Melanocyte of skin (primary cell): ENCODE results near the gene RELA. TPM values are rescaled to one million over a fixed set of nuclear protein-coding genes. Genes with fewer than 3 reads are reported as not detected.

Experiments used
- small RNA-seq, 2 donors: library from RNA; depleted of rRNA; stranded (forward); fragments of <200 nt; gene quantifications; one replicate each; pipeline ENCODE3, GENCODE V24; 2012
- total RNA-seq, 2 donors: library from RNA; depleted of rRNA; stranded (reverse); fragments of >200 nt; gene quantifications; 2 replicates each; pipeline ENCODE4 v1.2.3, GENCODE V29; 2012

Gene RELA
- total RNA-seq: 10 to 100 TPM; 27.3 to 35.8 TPM

GRCh38 chr11:65662799-65663638 lies at the start of gene RELA:
Gene RELA (minus strand): TSS chr11:65662916. CDS start chr11:65662832, 84 bp downstream.

GRCh38 chr11:65711785-65712632 lies 49.3 kb upstream of the RELA start, which contains the start of gene KAT5:
Gene KAT5 (plus strand): TSS chr11:65712252. CDS start chr11:65712268, 16 bp downstream.

GRCh38 chr11:65637794-65638419 lies 24.8 kb downstream of the RELA start, which contains the start of gene SIPA1:
Gene SIPA1 (plus strand): TSS chr11:65638101. CDS start chr11:65640922, 2,821 bp downstream.

GRCh38 chr11:65615229-65615949 lies 47.3 kb downstream of the RELA start, which contains the start of gene PCNX3:
Gene PCNX3 (plus strand): TSS chr11:65615776. CDS start chr11:65616312, 536 bp downstream.

Small RNA genes within 50 kb of the gene (small RNA-seq; reads per million reads assigned to genes)
- gene MIR4489 (0.35 to 0.43 reads per million in 2 donors), gene MIR4690 (0.17 to 0.35 reads per million in 2 donors), gene RN7SL309P (0 reads per million in 2 donors)

Other genes with a start within 250 kb of the RELA start
- 100 to 1,000 TPM; 128 to 294 TPM for gene NEAT1, start 240.1 kb downstream of the RELA start, total RNA-seq
- gene MALAT1, start 163.9 kb downstream of the RELA start, total RNA-seq: 1,000 to 10,000 TPM; 3,281 to 4,065 TPM
- gene SCYL1, start 137.8 kb downstream of the RELA start, total RNA-seq: 10 to 100 TPM; 75.0 to 90.9 TPM
- 10 to 100 TPM in 1 of 2 donors, 1 to 10 TPM in 1; 9.3 to 14.3 TPM for gene LTBP3, start 104.6 kb downstream of the RELA start, total RNA-seq
- gene ZNRD2, start 92.4 kb downstream of the RELA start, total RNA-seq: 10 to 100 TPM; 40.3 to 75.3 TPM
- 10 to 100 TPM; 15.0 to 15.5 TPM for gene FAM89B, start 90.4 kb downstream of the RELA start, total RNA-seq
- gene EHBP1L1, start 86.9 kb downstream of the RELA start, total RNA-seq: 10 to 100 TPM; 18.0 to 49.2 TPM
- under 1 TPM; 0.33 to 0.34 TPM for gene KCNK7, start 67.1 kb downstream of the RELA start, total RNA-seq
- gene MAP3K11, start 48.7 kb downstream of the RELA start, total RNA-seq: 100 to 1,000 TPM; 115 to 242 TPM
- gene PCNX3, start 47.1 kb downstream of the RELA start, total RNA-seq: 10 to 100 TPM; 30.3 to 34.3 TPM
- gene SIPA1, start 24.8 kb downstream of the RELA start, total RNA-seq: 10 to 100 TPM; 28.0 to 31.7 TPM
- gene KAT5, start 49.3 kb upstream of the RELA start, total RNA-seq: 10 to 100 TPM; 58.3 to 58.5 TPM
- 10 to 100 TPM; 51.0 to 78.1 TPM for gene RNASEH2C, start 57.9 kb upstream of the RELA start, total RNA-seq
- gene AP5B1, start 118.1 kb upstream of the RELA start, total RNA-seq: 10 to 100 TPM; 40.6 to 74.3 TPM
- gene OVOL1, start 124.1 kb upstream of the RELA start, total RNA-seq: not detected
- gene SNX32, start 171.0 kb upstream of the RELA start, total RNA-seq: 1 to 10 TPM in 1 of 2 donors, under 1 TPM in 1; 0.69 to 2.3 TPM
- 1,000 to 10,000 TPM; 1,026 to 1,378 TPM for gene CFL1, start 195.3 kb upstream of the RELA start, total RNA-seq
- 10 to 100 TPM; 37.9 to 51.0 TPM for gene MUS81, start 197.5 kb upstream of the RELA start, total RNA-seq
- 1 to 10 TPM; 4.3 to 6.5 TPM for gene EFEMP2, start 209.9 kb upstream of the RELA start, total RNA-seq
- gene CTSW, start 216.9 kb upstream of the RELA start, total RNA-seq: not detected
- gene FIBP, start 225.6 kb upstream of the RELA start, total RNA-seq: 100 to 1,000 TPM; 126 to 165 TPM
- 10 to 100 TPM; 24.8 to 28.6 TPM for gene CCDC85B, start 227.8 kb upstream of the RELA start, total RNA-seq
- 10 to 100 TPM in 1 of 2 donors, 1 to 10 TPM in 1; 1.4 to 39.6 TPM for gene FOSL1, start 237.5 kb upstream of the RELA start, total RNA-seq